ENCODE measurements around the gene GBGT1.
A peak's percentile ranks its signal among the peaks of the same experiment; 100 is the strongest.

GRCh38 chr9:133137451-133138231, 26.1 kb downstream of the GBGT1 start:
- no peak for TF ChIP-seq CTCF (IDR thresholded peaks at IDR 0.05 in 4 of 5, conservative IDR thresholded peaks at IDR 0.05 in 1 of 5)
- peak in 1 of 2 donors; percentile 0 for TF ChIP-seq POLR2A (IDR thresholded peaks at IDR 0.05)

Measured in gastrocnemius medialis (tissue), 4 donors.